ENCODE results near the gene AP2A2. TPM values are rescaled to one million over a fixed set of nuclear protein-coding genes. Genes with fewer than 3 reads are reported as not detected.

The AP2A2 gene
- total and polyA plus RNA-seq, 11 donors: 20.4 to 71.4 (median 36.5) TPM

GRCh38 chr11:889687-890475, 35.8 kb upstream of the AP2A2 start:
- H3K36me3 ChIP-seq: peaks cover 0 to 22% (median 0%) of the 10 kb centered on the region in 9 donors
- H3K4me3 ChIP-seq: no peak overlapping the region
- H3K27me3 ChIP-seq: no peaks in the 10 kb centered on the region
- no peak for TF ChIP-seq CTCF (IDR thresholded peaks at IDR 0.05)
- TF ChIP-seq POLR2A (IDR thresholded peaks at IDR 0.05): no peak
- DNase-seq (no peak), ATAC-seq (no peak)
- intact Hi-C loops (cut with DNase I): no loop called here
- H3K27ac ChIP-seq: no peak overlapping the region
- no peaks in the 10 kb centered on the region for H3K4me1 ChIP-seq
- 93 to 94% (median 93%) methylated on average over 14 to 32 of the region's 32 CpGs for WGBS, 4 donors
- no peaks in the 10 kb centered on the region for H3K9me3 ChIP-seq

GRCh38 chr11:890794-891540, 34.7 kb upstream of the AP2A2 start:
- DNase-seq: no peak

GRCh38 chr11:893008-893654, 32.5 kb upstream of the AP2A2 start:
- no peak for ATAC-seq
- intact Hi-C loops (cut with DNase I): no loop called here
- no peaks in the 10 kb centered on the region for H3K4me1 ChIP-seq
- H3K4me3 ChIP-seq: no peak overlapping the region
- 87 to 91% (median 89%) methylated on average over 7 to 13 of the region's 13 CpGs for whole genome bisulfite sequencing, 4 donors
- H3K27me3 ChIP-seq: no peaks in the 10 kb centered on the region
- TF ChIP-seq CTCF (IDR thresholded peaks at IDR 0.05) (no peak), POLR2A (IDR thresholded peaks at IDR 0.05) (no peak)
- DNase-seq: no peak
- peaks cover 0 to 15% (median 0%) of the 10 kb centered on the region in 9 donors for H3K36me3 ChIP-seq
- no peaks in the 10 kb centered on the region for H3K9me3 ChIP-seq
- no peak overlapping the region for H3K27ac ChIP-seq

More at GRCh38 chr11:890794-891540, 34.7 kb upstream of the AP2A2 start:
- Histone ChIP-seq H3K9me3 (no peaks in the 10 kb centered on the region), H3K4me1 (no peaks in the 10 kb centered on the region), H3K36me3 (peaks cover 0 to 22% (median 0%) of the 10 kb centered on the region in 9 donors), H3K27me3 (no peaks in the 10 kb centered on the region), H3K4me3 (no peak overlapping the region), H3K27ac (no peak overlapping the region)
- ATAC-seq: no peak
- no peak for TF ChIP-seq POLR2A (IDR thresholded peaks at IDR 0.05)
- TF ChIP-seq CTCF (IDR thresholded peaks at IDR 0.05): no peak
- intact Hi-C loops (cut with DNase I): no loop called here
- 82 to 87% (median 83%) methylated on average over 12 to 27 of the region's 27 CpGs for WGBS, 4 donors
